Mesenteric fat pad (tissue), 1 donor: Measurements from ENCODE around the gene MALRD1. TPM values are rescaled to one million over a fixed set of nuclear protein-coding genes. Genes with fewer than 3 reads are reported as not detected.
"Not testable (repeated sequence)": the region's sequence is repeated elsewhere in the genome, so short reads cannot be mapped to it uniquely, and the experiment has no call there.

Experiments used
- DNase-seq: peaks from one replicate; pipeline ENCODE4 v3.0.0-alpha.2; 2020; ENCODE audit warnings: low spot score
- total RNA-seq: library from RNA; stranded (reverse); fragmentation: NEBNext Ultra II Directional; extraction: Animal tissue kit (Norgen Biotek cat#: 25700); gene quantifications from one replicate; pipeline ENCODE4 v1.2.1, GENCODE V29; 2021
- donor health status: DM: yes; HTN: yes; CAD: no.

MALRD1 gene
- total RNA-seq, 1 donor from 2014 or later: 1.1 TPM

GRCh38 chr10:19488592-19489280 lies 440.1 kb downstream of the MALRD1 start:
- DNase-seq: no peak

GRCh38 chr10:19491166-19491565 lies 442.6 kb downstream of the MALRD1 start:
- no peak for DNase-seq

- no peak for DNase-seq
These were observed 445.3 kb downstream of the MALRD1 start for GRCh38 chr10:19493917-19494316.

GRCh38 chr10:19497026-19497425 lies 448.4 kb downstream of the MALRD1 start:
- DNase-seq: no peak

- DNase-seq: no peak
These were observed 450.0 kb downstream of the MALRD1 start for GRCh38 chr10:19498393-19499290.

- DNase-seq: no peak
These were observed 450.7 kb downstream of the MALRD1 start for GRCh38 chr10:19499291-19499770.

- DNase-seq: no peak
These were observed 452.4 kb downstream of the MALRD1 start for GRCh38 chr10:19500959-19501358.

- no peak for DNase-seq
These were observed 457.0 kb downstream of the MALRD1 start for GRCh38 chr10:19505320-19506312.

- DNase-seq: not testable (repeated sequence)
These were observed 461.6 kb downstream of the MALRD1 start for GRCh38 chr10:19510005-19510732.

- no peak for DNase-seq
These were observed 469.5 kb downstream of the MALRD1 start for GRCh38 chr10:19518109-19518508.

GRCh38 chr10:19518632-19519031 lies 470.0 kb downstream of the MALRD1 start:
- no peak for DNase-seq

- no peak for DNase-seq
These were observed 482.7 kb downstream of the MALRD1 start for GRCh38 chr10:19531324-19531723.

GRCh38 chr10:19532411-19532810 lies 483.8 kb downstream of the MALRD1 start:
- no peak for DNase-seq

GRCh38 chr10:19541299-19541698 lies 492.7 kb downstream of the MALRD1 start:
- DNase-seq: no peak

GRCh38 chr10:19546224-19546623 lies 497.6 kb downstream of the MALRD1 start:
- no peak for DNase-seq

- DNase-seq: no peak
These were observed 500.9 kb downstream of the MALRD1 start for GRCh38 chr10:19549503-19549902.

GRCh38 chr10:19556666-19557065 lies 508.1 kb downstream of the MALRD1 start:
- no peak for DNase-seq

GRCh38 chr10:19561181-19561580 lies 512.6 kb downstream of the MALRD1 start:
- DNase-seq: no peak

GRCh38 chr10:19563388-19564141 lies 515.0 kb downstream of the MALRD1 start:
- DNase-seq: no peak

- DNase-seq: no peak
These were observed 521.5 kb downstream of the MALRD1 start for GRCh38 chr10:19570120-19570519.
